ENCODE data around the gene IGF2R. TPM values are rescaled to one million over a fixed set of nuclear protein-coding genes. Genes with fewer than 3 reads are reported as not detected.
A peak's percentile ranks its signal among the peaks of the same experiment; 100 is the strongest.
"Not testable (repeated sequence)": the region's sequence is repeated elsewhere in the genome, so short reads cannot be mapped to it uniquely, and the experiment has no call there.

The IGF2R gene
- total RNA-seq, 4 donors from 2014 or later = 60.0 to 93.4 (median 71.7) TPM

DNA sequence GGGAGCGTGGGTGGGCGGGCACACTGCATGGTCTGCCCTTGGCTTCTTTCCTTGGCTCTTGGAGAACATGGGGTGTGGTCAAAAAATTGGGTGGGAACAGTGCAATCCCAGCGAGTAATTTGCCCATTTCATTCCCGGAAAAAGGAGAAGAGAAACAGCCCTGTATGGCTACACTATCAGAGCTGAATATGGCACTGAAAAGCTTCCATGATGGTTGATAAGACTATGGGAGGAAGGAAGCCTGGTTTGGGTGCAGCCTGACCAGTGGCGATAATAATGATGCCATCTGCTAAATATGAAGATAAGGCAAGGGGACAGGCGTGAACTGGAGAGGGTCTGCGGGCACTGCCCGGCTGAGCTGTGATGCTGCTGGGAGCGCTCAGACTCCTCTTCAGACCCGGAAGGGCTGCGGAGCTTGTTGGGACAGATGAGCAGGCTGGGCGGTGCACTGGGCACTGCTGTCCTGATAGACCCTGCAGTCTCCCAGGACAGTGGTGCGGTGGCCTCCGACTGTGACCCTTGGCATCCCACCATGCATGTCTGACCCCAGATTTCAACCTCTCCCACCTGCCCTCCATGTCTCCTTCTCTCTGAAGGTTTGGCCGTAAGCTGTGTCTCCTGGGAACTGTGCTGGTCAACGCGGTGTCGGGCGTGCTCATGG lies 162.9 kb downstream of the IGF2R start:
- DNase-seq (ENCODE audit: low spot score in 2 of 2) = peak in 1 of 2 donors; percentile 78
- 83 to 89% methylated on average over 19 of the region's 19 CpGs for WGBS, 2 donors
- intact Hi-C loops (cut with DNase I; ENCODE audit: low total_unique reads) = loop anchor here (10.0 kb wide), 1 partner anchor 323 kb away; no protein-coding TSS in a partner anchor
- TF ChIP-seq, protein P1, sequence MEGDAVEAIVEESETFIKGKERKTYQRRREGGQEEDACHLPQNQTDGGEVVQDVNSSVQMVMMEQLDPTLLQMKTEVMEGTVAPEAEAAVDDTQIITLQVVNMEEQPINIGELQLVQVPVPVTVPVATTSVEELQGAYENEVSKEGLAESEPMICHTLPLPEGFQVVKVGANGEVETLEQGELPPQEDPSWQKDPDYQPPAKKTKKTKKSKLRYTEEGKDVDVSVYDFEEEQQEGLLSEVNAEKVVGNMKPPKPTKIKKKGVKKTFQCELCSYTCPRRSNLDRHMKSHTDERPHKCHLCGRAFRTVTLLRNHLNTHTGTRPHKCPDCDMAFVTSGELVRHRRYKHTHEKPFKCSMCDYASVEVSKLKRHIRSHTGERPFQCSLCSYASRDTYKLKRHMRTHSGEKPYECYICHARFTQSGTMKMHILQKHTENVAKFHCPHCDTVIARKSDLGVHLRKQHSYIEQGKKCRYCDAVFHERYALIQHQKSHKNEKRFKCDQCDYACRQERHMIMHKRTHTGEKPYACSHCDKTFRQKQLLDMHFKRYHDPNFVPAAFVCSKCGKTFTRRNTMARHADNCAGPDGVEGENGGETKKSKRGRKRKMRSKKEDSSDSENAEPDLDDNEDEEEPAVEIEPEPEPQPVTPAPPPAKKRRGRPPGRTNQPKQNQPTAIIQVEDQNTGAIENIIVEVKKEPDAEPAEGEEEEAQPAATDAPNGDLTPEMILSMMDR (IDR thresholded peaks at IDR 0.05) = no peak
- no peak for TF ChIP-seq POLR2A (IDR thresholded peaks at IDR 0.05)
- H3K4me3 ChIP-seq (ENCODE audit: low read depth, poor library complexity, severe bottlenecking) = no peak overlapping the region

DNA sequence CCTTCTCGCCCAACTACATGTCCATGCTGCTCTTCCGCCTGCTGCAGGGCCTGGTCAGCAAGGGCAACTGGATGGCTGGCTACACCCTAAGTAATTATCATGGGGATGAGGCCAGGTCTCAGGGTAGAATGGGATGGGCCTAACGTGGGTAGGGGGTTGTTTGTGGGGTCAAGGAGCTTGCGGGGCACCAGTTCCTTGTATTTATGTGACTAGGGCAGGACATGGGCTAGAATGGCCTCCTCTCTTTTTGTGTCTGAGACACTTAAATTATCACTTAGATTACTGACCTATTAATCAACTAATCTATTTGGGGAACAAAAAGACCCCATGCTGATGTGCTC lies 163.4 kb downstream of the IGF2R start:
- intact Hi-C loops (cut with DNase I; ENCODE audit: low total_unique reads) = loop anchor here (10.0 kb wide), 1 partner anchor 323 kb away; no protein-coding TSS in a partner anchor
- no peak for DNase-seq (ENCODE audit: low spot score in 2 of 2)
- WGBS, 2 donors = 72 to 80% methylated on average over 4 of the region's 4 CpGs

DNA sequence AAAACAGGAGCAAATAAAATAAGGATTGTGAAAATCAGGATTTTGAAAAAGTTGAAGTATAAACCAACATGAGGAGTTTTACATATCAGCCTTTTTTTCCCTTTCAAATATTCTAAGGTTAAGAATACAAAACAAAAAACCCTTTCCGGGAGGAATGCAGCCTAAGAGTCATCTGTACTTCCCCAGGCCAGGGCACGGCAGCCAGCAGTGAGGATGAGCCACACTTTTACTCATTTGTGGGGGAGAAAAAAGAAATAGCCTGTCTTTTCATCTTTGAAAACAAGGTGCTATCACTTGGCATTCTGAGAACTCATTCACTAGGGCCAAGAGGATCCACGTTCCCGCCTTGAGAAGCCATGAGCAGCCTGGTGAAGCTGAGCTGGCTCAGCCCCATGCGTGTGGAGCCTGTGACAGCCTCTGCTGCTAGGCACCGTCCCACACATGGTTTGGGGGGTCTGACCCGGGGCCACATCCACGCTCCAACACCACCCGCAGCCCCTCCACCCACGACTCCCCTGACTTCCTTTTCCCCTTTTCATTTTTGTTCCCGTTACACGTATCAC lies 164.0 kb downstream of the IGF2R start:
- intact Hi-C loops (cut with DNase I; ENCODE audit: low total_unique reads) = loop anchor here (10.0 kb wide), 1 partner anchor 322 kb away; no protein-coding TSS in a partner anchor
- 75 to 79% methylated on average over 12 of the region's 12 CpGs for WGBS, 2 donors
- TF ChIP-seq, protein P1 (IDR thresholded peaks at IDR 0.05) = no peak
- no peak for TF ChIP-seq POLR2A (IDR thresholded peaks at IDR 0.05)
- peak in 1 of 2 donors; percentile 39 for DNase-seq (ENCODE audit: low spot score in 2 of 2)
- no peak overlapping the region for H3K4me3 ChIP-seq (ENCODE audit: low read depth, poor library complexity, severe bottlenecking)

More for the DNA sequence above, 163.4 kb downstream of the IGF2R start:
- H3K4me3 ChIP-seq (ENCODE audit: low read depth, poor library complexity, severe bottlenecking) = no peak overlapping the region
- TF ChIP-seq POLR2A (IDR thresholded peaks at IDR 0.05) = no peak
- TF ChIP-seq, protein P1 (IDR thresholded peaks at IDR 0.05) = no peak

DNA sequence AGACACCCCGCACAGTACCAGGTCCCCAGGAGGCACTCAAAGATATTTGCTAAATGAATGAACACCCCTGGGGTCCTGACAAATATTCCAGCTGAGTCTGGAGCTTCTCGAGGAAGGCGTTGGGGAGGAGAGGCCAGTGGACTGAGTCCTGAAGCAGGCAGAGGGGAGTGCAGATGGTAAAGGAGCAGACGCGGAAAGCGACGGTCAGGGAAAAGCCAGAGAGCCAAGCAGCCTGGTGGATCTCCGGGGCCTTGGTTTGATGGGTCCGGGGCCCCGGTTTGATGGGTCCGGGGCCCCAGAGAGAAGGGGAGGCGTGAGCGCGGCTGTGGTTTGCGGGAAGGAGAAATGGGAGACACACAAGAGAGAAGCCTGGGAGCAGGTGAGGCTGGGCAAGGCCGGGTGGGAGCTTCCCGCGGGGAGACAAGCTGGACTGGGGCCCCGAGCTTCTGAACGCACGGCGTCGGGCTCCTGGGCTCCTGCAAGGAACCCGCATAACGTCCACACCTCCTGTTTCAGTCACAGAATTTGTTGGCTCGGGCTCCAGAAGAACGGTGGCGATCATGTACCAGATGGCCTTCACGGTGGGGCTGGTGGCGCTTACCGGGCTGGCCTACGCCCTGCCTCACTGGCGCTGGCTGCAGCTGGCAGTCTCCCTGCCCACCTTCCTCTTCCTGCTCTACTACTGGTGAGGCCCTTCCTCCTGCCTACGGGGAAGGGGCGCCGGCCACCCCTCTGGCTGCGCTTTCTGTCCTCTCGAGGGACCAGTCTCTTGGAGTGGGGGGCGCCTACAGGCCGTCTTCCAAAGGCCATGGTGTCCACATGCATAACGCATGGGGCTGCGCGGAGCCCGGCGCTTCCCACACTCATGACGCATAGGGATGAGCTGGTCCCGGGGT lies 164.8 kb downstream of the IGF2R start:
- 92 to 95% methylated on average over 43 to 45 of the region's 47 CpGs for WGBS, 2 donors
- no peak overlapping the region for H3K4me3 ChIP-seq (ENCODE audit: low read depth, poor library complexity, severe bottlenecking)
- intact Hi-C loops (cut with DNase I; ENCODE audit: low total_unique reads) = loop anchor here (10.0 kb wide), 1 partner anchor 321 kb away; no protein-coding TSS in a partner anchor
- TF ChIP-seq POLR2A (IDR thresholded peaks at IDR 0.05) = no peak
- TF ChIP-seq, protein P1 (IDR thresholded peaks at IDR 0.05) = no peak
- DNase-seq (ENCODE audit: low spot score in 2 of 2) = peak in 1 of 2 donors; percentile 78

DNA sequence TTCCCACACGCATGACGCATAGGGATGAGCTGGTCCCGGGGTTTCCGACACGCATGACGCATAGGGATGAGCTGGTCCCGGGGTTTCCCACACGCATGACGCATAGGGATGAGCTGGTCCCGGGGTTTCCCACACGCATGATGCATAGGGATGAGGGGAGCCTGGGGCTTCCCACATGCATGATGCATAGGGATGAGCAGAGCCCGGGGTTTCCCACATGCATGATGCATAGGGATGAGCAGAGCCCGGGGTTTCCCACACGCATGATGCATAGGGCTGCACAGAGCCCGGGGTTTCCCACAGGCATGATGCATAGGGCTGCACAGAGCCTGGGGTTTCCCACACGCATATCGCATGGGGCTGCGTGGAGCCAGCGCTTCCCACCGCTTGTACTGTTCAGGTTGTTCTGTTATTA lies 165.5 kb downstream of the IGF2R start:
- peak in 1 of 2 donors; percentile 69 for DNase-seq (ENCODE audit: low spot score in 2 of 2)
- intact Hi-C loops (cut with DNase I; ENCODE audit: low total_unique reads) = loop anchor here (10.0 kb wide), 1 partner anchor 320 kb away; no protein-coding TSS in a partner anchor
- H3K4me3 ChIP-seq (ENCODE audit: low read depth, poor library complexity, severe bottlenecking) = not testable (repeated sequence)
- WGBS, 2 donors = 95 to 96% methylated on average over 17 to 19 of the region's 20 CpGs

All from lower leg skin (tissue), 4 donors.